ACHN (cell line): Measurements from ENCODE around the gene SLFN5.
"Not testable (repeated sequence)": the region's sequence is repeated elsewhere in the genome, so short reads cannot be mapped to it uniquely, and the experiment has no call there.

Experiments
- DNase-seq: peaks from one replicate; pipeline ENCODE4 v3.0.0-alpha.2; 2015
- in situ Hi-C: cut with HindIII; loops from 2 replicates; pipeline ENCODE4 v1.10.0; 2017; ENCODE audit warnings: low sequenced_read_pairs, low pct_ligation_motif_present, low pct_unique_long_range_greater_than_20kb

SLFN5 gene

GRCh38 chr17:35239823-35240222 lies 3.0 kb upstream of the SLFN5 start:
- in situ Hi-C loops: no loop called here
- DNase-seq: no peak

GRCh38 chr17:35240861-35241260 lies 2.0 kb upstream of the SLFN5 start:
- in situ Hi-C loops: no loop called here
- no peak for DNase-seq

- DNase-seq: no peak
- in situ Hi-C loops: no loop called here
Measured at GRCh38 chr17:35241520-35241919, 1.4 kb upstream of the SLFN5 start.

- DNase-seq: peak; percentile 75
- in situ Hi-C loops: no loop called here
Measured at GRCh38 chr17:35242158-35242804, 591 bp upstream of the SLFN5 start.

- in situ Hi-C loops: no loop called here
- peak; percentile 61 for DNase-seq
Measured at GRCh38 chr17:35243561-35244340, 879 bp downstream of the SLFN5 start.

GRCh38 chr17:35244341-35245195 lies 1.7 kb downstream of the SLFN5 start:
- DNase-seq: peak; percentile 88
- in situ Hi-C loops: no loop called here

- in situ Hi-C loops: no loop called here
- peak; percentile 91 for DNase-seq
Measured at GRCh38 chr17:35245196-35245486, 2.3 kb downstream of the SLFN5 start.

GRCh38 chr17:35252651-35253050 lies 9.8 kb downstream of the SLFN5 start:
- in situ Hi-C loops: no loop called here
- DNase-seq: no peak

- in situ Hi-C loops: no loop called here
- DNase-seq: peak; percentile 92
Measured at GRCh38 chr17:35254107-35254773, 11.4 kb downstream of the SLFN5 start.

- in situ Hi-C loops: no loop called here
- DNase-seq: no peak
Measured at GRCh38 chr17:35255316-35255715, 12.4 kb downstream of the SLFN5 start.

GRCh38 chr17:35256629-35257028 lies 13.8 kb downstream of the SLFN5 start:
- DNase-seq: no peak
- in situ Hi-C loops: no loop called here

GRCh38 chr17:35257208-35257659 lies 14.4 kb downstream of the SLFN5 start:
- no peak for DNase-seq
- in situ Hi-C loops: no loop called here

GRCh38 chr17:35259001-35259400 lies 16.1 kb downstream of the SLFN5 start:
- in situ Hi-C loops: no loop called here
- no peak for DNase-seq

GRCh38 chr17:35265071-35265470 lies 22.2 kb downstream of the SLFN5 start:
- in situ Hi-C loops: no loop called here

GRCh38 chr17:35265566-35266141 lies 22.8 kb downstream of the SLFN5 start:
- DNase-seq: no peak
- in situ Hi-C loops: no loop called here

More at GRCh38 chr17:35265071-35265470, 22.2 kb downstream of the SLFN5 start:
- DNase-seq: no peak

- DNase-seq, in situ Hi-C loops: not testable (repeated sequence)
Measured at GRCh38 chr17:35274167-35275066, 31.5 kb downstream of the SLFN5 start.

- in situ Hi-C loops, DNase-seq: not testable (repeated sequence)
Measured at GRCh38 chr17:35278454-35278853, 35.6 kb downstream of the SLFN5 start.
